HG03175 (cell line): ENCODE results near the gene FOXJ3.

Experiments used
- ATAC-seq: cut with Tn5 transposase; IDR thresholded peaks from one replicate; pipeline ENCODE4 v1.9.1; 2021; ENCODE audit warnings: mild to moderate bottlenecking, moderate library complexity; ENCODE audit not compliant: unreplicated experiment

The FOXJ3 gene

DNA sequence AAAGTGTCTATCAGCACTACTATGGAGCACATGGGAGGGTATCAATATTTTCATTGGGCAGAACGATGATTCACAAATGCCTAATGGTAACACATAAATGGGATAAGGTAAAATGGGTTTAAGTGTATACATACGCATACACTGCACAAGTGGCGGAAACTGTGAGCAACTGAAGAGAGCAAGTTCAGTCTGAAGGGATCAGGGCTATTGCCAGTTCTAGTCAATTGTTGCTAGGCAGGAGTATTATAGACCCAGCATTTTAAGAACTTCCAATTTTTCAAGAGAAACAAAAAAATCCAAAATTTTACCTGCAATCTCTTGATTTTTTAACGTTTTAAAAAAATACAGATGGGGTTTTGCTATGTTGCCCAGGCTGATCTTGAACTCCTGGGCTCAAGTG is 23.1 kb downstream of the FOXJ3 start:
- ATAC-seq = no peak

DNA sequence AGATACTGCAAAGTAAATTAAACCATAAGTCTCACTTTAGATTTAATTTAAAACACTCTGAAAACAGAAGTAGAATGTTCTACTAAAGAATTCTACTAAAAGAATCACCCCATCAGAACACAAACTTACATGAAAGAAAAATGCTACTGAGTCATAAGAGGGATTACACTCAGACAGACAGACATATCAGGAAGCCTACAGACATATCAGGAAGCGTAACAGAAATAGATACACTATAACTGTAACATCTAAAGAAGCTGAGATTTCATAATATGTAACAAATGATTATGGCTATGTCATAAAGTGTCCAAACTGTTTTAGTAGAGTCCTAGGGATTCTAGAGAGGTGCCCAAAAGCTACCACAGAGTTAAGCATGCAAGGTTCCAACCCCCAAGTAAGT is 23.9 kb downstream of the FOXJ3 start:
- no peak for ATAC-seq

DNA sequence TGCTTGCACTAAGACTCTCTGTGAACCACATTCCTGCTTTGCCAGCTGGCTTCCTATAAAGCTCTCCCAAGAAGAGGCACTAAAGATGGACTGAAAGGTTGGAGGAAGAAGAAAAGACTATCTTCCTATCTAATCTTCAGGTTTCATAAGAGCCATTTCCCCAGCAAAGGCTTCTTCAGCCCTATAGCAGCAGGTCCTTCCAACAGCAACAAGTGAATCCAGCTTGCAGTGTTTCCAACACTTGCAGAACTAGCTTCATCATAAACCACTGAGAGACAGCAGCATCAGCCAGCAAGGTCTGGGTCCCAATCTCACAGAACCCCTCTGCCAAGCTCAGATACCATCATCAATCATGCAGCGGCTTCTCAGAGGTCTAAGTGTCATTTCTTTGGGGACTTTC is 28.1 kb downstream of the FOXJ3 start:
- no peak for ATAC-seq

DNA sequence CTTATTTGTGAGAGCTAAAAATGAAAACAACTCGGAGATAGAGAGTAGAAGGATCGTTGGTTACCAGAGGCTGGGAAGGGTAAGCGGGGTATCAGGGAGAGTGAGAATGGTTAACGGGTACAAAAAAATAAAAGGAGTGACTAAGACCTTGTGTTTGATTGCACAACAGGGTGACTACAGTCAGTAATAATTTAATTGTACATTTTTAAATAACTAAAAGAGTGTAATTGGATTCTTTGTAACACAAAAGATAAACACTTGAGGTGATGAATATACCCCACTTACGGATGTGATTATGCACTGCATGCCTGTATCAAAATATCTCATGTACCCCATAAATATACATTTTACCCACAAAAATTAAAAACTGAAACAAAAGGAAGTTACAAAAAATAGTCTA is 29.4 kb downstream of the FOXJ3 start:
- no peak for ATAC-seq

DNA sequence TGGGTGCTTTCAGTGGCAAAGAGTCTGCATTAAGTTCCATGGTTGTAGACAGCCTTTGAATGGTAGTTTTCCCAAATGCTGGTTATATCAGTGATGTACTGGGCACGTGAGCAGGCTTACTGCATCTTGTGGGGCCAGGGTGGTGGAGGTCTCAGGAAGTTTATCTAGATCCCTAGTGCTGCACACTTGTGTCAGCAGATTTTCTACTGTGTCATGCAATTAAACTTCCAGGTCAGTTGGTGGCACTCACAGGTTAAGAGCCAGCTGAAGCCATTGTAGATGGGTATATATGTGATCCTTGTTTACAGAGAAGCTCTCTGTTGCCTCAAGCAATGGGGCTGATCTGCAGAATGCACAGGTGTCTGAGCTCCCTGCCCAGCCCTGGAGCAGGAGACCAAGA is 33.0 kb downstream of the FOXJ3 start:
- no peak for ATAC-seq

DNA sequence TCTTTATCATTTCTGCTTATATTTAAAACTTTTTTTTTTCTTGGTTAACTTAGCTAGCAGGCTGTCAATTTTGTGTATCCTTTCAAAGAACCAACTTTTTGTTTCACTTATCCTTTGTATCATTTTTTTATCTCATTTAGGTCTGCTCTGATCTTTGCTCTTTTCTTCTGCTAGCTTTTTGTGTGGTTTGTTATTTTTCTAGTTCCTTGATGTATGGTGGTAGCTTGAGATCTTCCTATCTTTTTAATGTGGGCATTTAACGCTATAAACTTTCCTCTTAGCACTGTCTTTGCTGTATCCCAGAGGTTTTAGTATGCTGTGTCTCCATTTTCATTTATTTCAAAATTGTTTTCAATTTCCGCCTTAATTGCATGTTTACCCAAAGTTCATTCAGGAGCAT is 36.5 kb downstream of the FOXJ3 start:
- ATAC-seq = no peak

DNA sequence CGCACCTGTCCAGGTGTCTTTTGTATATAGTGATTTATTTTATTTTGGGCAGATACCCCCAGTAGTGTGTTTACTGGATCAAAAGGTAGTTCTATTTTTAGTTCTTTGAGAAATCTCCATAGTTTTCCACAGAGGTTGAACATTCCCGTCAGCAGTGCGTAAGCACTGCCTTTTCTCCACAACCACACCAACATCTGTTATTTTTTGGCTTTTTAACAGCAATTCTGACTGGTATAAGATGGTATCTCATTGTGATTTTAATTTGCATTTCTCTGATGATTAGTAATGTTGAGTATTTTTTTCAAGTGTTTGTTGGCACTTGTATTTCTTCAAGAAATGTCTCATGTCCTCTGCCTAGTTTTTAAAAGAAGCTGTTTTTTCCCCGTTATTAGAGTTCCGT is 39.2 kb downstream of the FOXJ3 start:
- no peak for ATAC-seq

DNA sequence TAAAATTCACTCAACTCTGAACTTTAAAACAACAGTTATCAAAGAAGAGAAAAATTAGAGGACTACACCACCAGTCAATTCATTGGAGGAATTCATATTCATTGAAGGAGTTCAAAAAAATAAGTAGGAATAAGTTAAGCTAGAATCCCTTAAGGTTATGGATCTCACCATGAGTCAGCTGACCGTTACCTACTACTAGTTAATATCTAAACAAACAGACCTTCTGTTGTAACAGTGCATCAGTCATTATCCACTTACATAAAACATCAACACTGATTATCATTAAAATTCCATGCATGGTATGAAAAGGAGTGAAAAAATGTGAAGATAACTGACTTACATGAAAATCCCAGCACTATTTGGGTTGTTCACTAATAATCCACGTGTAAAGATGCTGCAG is 44.9 kb downstream of the FOXJ3 start:
- no peak for ATAC-seq

DNA sequence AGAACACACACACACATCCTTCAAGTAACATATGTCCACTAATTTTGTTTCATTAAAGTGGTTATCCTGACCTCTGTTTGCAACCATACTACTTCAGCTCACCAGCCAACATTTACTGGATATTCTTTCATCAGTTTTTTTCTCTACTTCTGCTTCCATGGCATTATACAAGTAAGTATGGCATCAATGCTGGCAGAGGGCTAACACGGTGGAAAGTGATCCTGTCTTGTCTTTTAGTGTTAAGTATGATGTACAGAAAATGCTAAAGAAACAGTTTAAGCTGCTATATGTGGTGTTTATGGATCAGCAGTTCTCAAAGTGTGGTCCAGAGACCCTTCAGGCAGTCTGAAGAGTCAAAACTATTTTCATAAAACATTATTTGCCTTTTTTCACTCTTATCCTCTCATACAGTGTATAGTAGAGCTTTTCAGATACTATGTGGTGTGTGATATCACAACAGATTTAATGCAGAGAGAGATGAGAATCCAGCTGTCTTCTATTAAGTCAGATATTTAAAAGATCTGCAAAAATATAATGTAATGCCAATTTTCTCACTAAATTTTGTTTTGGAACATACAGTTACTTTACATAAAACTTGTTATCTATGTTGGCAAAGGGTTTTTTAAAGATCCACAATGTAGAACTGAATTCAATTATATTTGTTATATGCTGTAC is 46.6 kb downstream of the FOXJ3 start:
- ATAC-seq = no peak

DNA sequence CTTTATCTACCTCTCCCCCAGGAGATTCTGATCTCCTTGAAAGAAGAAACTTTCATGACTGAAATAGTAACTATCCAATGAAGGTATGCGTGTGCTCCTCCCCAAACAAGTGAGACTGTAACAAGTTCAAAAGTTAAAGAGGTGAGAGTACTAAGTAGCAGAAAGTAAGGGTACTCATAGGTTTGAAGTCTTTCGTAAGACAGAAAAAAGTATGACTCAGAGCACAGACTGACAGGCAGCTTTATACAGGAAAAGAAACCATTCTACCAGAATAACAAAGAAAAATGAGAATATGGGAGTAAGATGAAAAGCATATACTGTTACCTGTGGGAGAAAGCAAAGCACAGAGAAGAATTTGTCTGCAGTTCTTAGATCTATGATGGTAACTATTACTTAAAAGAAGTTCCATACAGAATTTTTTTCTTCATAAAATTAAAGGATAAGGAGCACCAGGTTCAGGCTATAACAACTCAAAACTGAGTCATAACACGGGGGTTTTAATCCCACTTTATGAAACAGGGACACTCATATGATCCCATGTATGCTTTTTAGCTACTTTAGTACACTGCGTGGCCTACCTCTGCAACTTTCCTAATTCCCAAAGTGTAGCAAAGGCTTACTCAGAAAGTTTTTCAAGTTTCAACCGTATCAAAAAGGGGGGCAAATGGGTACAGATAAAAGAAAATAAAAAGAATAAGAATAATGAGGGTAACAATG is 52.0 kb downstream of the FOXJ3 start:
- ATAC-seq = no peak

DNA sequence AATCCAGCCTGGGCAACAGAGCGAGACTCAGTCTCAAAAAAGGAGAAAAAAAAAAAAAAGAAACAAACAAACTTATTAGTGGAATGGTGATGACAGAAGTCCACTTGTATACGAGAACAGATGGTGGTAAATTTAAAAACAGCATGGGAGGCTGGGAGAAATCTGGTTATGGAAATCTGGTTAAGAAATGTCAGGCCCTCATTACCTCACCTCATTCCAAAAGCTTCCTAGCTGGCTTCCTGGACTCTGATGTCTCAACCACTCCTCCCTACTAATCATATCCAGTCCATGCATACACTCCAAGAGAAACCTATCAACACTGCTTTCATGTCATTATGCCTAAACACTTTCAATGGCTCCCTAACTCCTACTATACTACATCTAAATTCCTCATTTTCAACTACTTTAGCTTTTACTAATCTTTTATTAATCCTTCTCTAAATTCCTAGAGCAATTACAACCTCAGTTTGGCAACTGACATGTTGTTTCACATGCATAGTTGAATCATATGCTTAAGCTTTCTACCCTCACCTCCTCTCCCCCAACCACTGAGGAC is 52.9 kb downstream of the FOXJ3 start:
- ATAC-seq = no peak

DNA sequence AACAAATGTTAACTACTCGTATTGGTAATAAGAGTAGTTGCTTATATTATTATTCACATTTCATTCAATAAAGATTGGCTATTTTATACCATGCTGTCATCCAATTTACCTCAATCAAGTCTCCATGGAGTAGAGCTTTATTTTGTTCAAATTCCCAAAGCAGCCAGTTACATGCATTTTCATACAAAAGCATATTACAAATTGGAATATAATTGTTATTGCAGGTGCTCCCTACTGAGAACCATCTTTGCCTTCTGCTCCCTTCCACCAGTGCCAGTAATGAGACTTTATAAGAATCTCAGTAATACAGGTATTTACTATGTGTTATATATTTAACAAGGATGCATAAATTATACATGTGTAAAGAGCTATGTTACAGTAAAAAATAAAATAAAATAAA is 54.2 kb downstream of the FOXJ3 start:
- ATAC-seq = no peak

DNA sequence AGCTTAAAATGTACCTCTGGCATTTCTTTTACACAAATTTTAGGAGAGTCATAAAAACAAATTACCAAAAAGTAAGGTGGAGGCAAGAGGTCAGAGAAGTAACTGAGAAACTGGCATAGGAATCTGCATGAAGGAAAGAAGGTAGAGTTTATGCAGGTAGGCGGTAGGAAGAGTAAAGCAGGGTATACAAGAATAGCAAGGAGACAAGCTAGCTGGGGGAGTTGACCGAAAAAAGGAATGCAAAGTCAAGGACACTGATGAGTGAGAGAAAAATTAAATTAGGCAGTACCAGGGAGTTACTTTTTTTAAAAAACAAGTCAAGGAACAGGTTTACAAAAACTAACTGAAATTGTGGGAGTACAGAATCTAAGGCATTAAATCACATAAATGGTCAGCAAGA is 56.0 kb downstream of the FOXJ3 start:
- no peak for ATAC-seq

DNA sequence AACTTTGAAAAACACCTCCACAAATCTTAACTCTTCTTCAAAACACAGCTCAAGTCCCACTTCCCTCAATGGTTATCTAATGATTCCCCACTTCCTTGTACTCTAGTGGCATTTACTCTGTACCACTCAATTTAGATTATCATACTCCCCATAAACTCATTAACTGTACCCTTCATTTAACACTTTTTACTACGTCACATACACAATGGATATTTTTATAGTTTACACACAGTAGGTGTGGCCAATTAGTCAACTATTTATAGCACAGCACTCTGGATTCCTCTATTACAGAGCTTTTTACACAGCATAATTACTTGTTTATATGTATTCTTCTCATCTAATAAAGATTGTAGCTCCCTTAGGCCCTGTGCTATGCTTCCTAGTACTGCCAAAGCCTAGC is 62.1 kb downstream of the FOXJ3 start:
- ATAC-seq = no peak

DNA sequence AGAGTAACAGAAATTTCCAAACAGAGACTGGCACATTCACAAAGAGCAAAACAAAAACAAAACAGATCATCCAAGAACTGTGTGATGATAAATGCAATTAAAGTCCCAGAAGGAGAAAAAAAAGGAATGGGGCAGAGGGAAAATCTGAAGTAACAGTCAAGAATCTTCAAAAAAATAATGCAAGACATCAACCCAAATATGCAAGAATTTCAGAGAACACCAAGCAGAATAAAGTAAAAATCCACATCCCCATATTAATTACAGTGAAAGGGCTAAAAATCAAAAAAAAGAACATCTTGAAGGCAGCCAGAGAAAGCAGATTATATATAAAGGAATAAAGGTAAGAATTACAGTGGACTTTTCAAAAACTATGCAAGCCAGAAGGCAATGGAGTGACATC is 67.1 kb downstream of the FOXJ3 start:
- no peak for ATAC-seq

DNA sequence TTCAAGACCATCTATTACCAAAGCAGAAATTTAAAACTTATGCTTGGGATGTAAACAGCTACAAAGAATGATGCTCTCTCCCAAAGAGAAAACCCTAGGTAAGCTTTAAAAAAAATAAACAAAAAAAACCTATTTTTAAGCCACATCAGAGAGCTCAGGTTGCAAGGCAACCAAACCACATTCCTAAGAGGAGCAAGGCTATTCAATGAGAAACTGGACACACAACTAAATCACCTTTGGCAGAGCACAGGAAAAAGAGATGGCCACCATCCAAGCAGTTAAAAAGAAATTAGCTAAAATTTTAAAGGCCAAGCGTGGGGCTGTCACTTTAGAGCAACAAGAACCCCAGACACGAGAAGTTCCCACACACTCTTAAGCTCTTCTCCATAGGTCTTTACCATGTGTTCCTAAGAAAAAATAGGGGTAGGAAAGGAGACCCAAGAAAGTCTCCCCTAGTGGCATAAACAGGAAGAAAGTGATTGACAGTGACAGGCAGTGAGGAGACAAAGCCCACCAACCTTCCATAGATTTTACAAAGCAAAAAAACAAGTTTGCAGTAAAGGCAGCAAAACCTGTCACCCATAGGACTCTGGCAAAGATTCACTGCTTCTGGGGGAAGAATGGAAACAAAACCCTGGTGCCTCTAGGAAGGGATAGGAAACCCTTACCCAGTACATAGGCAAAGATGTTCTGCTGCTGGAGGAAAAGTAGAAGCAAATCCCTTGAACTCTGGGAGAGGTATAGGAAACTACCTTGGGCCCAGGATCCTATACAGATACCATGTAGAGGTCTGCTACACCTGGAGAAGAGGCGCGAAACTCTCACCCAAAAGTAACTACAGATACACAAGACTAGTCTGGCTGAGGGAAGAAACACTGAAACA is 68.5 kb downstream of the FOXJ3 start:
- ATAC-seq = no peak

DNA sequence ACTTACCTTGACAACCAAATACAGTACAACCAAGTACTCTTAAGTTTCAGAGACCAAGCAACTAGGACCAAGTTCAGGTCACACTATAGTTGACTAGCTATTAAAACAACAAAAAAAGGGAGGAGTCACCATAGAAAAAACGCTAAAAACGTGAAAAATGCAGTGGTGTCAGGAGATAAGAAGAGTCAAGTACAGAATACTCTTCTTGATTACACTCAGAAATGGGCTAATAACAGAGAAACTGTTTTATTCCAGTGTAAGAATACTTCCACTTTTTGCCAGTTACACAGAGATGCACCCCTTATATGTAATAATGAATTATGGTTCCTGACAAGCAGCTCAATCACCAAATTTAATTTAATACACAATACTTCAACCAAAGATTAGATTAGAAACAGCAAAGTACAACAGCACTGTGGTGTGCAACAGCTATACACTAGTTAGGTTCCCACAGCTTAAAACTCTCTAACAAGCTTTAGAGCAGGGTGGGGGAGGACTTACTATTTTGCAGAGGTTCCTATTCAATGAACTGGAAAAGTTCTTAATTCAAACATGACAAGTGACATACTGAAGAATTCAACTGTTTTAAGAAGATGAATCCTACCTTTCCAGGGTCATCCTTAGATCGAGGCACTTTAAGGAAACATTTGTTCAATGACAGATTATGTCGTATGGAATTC is 70.4 kb downstream of the FOXJ3 start:
- no peak for ATAC-seq

DNA sequence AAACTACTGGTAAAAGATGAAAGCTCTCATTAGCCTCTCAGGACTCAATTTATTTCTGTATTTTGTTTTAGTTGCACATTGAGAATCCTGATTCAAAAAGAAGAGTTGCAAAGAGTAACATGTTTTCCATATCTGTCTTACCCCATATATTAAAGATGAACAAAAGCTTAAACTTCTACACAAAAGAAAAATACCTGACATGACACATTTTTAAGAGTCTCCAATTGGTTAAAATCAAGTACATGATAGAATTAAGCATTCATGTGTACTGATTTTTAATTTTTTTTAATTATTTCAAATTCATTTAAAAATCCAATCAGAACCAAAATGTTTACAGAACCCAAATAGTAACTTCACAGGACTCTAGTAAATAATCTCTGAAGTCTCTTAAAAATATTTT is 72.0 kb downstream of the FOXJ3 start:
- no peak for ATAC-seq

DNA sequence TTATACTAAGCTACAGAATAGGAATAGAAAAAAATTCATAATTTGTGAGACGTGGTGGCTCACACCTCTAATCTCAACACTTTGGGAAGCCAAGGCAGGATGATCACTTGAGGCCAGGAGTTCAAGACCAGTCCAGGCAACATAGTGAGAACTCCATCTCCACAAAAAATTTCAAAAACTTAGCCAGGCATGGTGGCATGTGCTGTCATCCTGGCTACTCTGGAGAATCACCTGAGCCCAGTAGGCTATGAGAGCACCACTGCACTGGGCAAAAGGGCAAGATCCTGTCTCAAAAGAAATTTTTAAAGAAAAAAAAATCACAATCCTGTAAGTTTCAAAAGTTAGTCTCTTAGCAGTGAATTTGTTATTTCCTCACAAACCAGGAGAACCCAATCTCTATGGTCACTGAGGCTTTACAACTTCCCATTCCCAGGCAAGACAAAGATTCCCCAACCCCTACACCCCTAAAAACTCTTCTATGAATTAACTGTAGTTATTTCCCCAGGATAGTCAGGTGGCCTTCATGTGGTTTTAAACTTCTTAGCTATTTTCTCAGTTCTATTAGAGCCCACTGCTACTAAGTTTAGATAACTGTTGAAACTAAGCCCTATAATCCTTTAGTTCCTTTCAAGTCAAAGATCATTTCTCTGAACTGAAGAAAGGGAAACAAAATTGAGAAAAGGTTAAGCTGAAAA is 74.5 kb downstream of the FOXJ3 start:
- ATAC-seq = no peak

DNA sequence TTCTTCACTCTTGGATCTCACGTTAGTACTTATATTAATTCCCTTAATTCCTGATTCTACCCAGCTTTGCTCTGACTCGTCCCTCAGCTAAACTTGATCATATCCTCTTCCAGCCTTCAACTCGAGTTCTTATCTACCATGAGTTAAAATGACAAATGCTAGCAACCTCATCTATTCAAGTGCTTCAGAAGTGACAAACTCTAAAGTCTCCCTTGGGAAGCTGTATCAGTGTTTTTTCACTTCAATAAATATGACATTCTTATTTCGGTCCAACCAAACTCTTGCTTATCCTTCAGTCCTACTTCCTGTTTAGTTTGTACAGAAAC is 75.3 kb downstream of the FOXJ3 start:
- ATAC-seq = no peak
